ENCODE results near the gene CXCL9.
A peak's percentile ranks its signal among the peaks of the same experiment; 100 is the strongest.
"Not testable (repeated sequence)": the region's sequence is repeated elsewhere in the genome, so short reads cannot be mapped to it uniquely, and the experiment has no call there.

CXCL9 gene

DNA sequence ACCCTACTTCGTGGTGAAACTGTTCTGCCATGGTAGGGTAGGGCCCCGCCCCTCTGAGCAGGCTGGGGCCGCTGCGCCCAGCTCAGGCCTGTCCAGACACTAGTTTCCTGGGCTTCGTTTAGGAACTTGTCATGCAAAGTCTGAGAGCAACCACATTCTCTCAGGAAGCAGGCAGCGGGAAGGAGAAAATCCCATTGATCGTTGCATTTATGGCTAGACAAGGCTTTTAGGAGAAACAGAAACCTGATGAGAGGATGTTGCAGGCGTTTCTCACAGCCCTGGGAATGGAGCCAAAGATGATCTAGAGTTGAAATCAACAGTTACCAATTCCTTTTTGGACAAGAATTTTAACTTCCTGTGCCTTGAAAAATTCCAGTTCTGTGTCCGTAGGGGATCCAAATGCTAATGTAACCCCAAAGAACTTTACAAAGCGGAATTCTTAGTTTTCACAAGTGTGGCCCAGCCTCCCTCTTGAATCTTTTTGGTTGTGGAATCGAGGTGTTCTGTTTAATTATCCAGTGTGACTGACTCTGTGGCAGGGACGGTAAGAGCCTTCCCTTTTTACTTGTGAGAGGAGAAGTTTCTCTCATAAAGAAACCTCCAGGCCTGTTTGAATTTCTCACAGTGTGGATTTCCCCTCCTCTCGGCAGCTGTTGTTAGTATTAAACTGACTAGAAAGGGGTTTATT is 4.5 kb upstream of the CXCL9 start:
- no peak for DNase-seq

DNA sequence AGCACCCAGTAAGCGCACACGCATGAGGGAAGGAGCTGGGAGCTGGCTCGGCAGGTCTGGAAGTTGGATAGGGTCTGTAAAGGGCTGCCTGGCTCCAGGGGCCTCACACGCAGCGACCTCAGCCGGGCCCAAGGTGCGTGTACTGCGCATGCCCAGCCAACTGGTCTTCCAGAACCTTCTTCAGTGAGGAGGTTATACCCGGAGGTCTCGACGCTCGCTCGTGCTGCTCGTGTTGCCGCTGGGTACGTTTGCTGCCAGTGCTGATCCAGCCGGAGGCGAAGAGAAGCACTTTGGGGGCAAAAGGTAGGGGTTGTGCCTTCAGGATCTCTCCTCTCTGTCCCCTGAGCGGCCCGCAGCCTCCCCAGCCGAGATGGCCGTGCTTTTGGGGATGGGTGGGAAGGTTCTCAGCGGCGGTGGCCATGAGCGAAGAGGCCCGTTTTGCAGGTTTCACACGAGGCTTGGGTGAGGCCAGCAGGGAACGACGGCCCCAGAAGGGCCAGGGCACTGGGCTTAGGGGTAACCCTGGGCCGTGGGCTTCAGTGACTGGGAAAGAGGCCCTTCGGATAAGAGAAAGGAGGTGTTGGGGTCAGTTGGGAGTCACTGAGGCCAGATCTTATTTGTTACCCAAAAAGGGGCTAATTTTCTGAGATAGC is 3.8 kb upstream of the CXCL9 start:
- no peak for DNase-seq

DNA sequence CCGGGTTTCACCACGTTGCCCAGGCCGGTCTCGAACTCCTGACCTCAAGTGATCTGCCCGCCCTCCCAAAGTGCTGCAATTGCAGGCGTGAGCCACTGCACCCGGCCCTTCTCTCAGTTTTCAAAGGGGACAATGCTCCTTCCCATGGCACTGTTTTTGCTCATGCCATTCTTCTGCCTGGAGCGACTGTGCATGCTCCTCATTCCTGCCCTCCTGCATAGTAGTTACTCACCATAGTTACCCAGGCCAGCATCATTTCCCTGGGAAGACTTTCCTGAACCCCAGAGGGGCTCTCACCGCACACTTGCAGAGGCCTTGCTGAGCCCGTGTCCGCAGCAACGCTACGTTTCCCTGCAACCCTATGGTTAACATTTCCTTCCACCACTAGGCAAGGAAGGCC is 3.3 kb upstream of the CXCL9 start:
- DNase-seq, result no peak

DNA sequence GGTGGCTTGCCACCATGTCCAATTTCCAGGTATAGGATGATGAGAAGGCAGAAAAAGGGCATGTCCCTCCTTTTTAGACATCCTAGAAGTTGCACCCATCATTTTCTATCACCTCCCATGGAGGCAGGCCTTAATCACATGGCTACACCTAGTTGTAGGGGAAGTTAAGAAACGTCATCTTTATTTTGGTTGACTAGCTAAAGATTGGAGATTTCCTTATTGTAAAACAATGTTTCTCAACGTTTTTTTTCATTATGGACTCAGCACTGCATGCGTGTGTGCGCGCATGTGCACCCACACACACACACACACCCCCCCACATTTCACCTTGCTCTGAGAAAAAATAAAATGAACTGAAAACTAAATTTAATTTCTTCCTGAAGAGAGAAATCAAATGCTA is 2.0 kb upstream of the CXCL9 start:
- no peak for DNase-seq

DNA sequence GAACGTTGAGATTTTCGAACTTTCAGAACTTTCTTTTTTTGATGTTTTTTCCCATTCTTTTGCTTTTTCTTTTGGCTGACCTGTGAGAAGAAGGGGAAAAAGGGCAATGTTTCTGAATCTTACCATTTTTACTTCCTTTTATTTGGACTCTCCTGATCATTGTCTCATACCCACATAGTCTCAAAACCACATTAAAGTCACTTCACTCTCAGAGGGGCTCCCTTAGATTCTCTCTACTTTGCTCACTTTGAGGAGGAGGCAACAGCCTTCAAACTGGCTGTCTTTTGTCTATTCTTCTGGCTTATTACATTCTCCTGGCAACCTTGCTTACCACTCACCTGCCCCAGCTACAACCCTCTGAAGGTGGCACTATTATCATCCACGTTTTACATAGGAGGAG is 3.7 kb downstream of the CXCL9 start:
- DNase-seq, result no peak

DNA sequence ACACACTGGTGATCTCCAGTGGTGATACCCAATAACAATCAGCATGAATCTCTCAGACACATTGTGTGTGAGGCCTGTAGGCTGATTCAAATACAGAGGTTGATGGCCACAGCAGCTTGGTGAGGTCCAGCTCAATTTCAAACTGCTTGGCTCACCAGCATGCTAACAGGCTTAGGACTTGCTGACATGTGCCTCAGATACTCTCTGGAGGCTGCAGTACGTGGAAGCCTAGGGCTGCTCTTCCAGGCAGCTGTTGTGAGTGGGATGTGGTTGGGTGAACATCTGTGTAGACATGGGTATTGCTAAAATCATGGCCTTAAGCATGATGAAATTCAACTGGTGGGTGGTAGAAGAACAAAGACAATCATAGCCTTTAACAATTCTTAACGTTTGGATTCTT is 4.3 kb downstream of the CXCL9 start:
- DNase-seq, result no peak

DNA sequence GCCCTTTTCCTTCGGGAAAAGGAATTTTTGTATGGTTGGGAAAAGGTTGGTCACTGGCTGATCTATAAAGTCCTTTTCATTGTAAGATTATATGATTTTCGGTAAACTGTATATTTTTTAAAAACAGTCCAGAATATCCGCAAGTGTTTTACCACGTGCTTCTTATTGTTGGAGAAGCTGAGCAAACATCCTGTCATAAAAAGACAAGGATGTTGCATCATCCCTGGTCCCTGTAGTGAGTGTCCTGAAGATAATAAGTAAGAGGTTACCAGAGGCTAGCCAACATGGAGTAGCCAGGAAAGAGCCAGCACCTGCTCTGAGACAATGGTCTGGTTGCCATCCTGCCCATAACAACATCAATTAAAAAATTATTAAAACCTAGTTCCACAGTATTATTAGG is 5.1 kb downstream of the CXCL9 start:
- DNase-seq, result no peak

DNA sequence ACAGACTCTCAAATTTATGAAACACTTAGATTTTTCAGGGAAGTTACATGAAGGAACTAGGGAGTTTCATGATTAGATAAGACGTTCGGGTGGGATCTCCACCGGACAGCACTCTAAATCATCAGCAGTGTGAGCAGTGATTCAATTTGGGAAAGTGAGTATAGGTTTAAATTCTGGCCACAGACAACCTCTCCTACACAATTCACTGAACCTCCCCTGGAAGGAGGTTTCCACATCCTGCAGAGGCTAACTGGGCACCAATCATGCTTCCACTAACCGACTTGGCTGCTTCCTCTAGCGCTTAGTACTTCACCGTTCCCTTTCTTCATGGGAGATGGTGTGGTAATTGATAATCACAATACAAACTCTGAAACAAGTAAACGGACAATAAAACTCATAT is 5.6 kb downstream of the CXCL9 start:
- no peak for DNase-seq

DNA sequence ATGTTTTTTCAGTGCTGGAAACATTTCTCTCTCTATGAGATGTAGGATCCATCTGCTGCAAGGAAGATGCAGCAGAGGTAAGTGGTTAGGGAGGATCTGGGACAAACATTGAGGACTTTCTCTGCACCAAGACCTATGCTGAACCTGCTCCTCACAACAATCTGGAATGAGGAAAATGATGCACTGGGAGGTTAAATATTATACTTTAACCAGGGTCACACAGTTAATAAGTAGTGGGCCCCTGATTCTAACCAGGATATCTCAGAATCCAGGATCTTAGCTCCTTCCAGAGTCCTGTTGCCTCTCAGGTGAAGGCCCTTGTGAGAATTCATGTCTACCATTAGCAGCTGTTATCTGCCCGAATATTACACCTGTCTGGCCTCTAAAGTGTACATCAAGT is 7.0 kb downstream of the CXCL9 start:
- no peak for DNase-seq

DNA sequence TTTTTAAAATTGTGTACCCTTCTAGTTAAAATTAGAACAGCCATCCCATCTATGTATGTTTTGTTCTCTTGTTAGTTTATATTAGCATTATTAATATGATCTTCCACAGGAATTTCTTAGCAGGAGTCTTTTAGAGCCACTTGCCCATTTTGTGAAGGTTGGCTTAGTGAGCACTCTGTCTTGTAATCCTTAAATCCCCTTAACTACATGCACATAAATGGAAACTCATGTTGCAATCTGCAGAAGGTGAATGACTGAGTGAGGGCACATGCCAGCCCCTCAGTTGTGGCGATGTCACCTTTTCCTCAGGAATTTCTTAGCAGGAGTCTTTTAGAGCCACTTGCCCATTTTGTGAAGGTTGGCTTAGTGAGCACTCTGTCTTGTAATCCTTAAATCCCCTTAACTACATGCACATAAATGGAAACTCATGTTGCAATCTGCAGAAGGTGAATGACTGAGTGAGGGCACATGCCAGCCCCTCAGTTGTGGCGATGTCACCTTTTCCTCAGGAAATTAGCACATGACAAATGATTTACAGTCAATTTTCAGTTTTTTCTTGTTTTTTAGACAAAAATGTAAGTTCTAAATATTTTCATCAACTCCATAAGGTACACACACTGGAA is 8.7 kb downstream of the CXCL9 start:
- not testable (repeated sequence) for DNase-seq

DNA sequence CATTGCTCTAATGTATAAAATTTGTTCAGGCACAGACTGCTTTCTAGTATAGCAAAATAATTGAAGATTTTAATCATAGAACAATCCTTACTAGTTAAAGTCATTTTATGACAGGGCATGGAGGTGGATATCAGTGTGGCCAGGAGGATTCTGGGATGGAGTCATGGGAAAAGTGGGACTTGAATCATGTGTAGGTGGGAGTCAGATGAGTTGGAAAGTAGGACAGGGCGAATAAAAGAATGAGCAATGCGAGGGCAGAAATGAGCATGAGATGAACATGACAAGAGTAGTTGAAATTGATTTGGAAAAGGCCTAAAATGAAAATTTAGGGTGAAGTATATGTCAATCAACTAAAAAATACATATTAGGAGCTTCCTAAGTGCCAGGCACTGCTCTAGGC is 9.4 kb downstream of the CXCL9 start:
- no peak for DNase-seq

DNA sequence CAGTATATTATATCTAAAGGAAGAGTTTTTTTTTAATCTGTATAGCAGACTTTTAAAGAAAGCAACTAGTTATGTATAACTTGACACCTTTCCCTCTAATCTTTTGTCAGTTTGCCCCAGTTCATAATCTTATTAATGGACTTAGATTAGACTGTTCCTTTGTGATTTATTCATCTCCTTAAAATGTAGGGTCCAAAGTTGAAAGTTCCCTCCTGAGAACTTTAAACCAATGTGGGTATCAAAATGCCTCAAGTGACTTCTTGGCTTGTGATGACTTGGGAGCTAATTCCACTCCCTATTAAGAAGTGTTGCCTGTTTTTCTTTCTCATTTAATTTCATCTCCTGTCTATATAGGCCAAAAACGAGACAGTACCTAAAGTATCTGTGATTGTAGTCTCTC is 10.2 kb downstream of the CXCL9 start:
- no peak for DNase-seq

DNA sequence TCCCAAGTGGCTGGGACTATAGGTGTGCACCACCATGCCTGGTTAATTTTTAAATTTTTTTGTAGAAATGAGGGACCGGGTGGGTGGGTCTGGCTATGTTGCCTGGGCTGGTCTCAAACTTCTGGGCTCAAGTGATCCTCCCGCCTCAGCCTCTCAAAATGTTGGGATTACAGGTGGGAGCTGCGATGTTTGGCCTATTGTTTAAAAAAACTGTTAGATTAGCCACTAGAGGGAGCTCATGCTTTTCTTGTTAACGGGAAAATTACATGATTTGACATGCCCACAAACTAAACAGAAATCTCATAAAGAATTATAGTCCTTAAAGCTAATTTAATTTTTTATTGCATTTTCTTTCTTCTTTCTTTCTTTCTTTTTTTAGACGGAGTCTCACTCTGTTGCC is 11.6 kb downstream of the CXCL9 start:
- peak; percentile 2 for DNase-seq

DNA sequence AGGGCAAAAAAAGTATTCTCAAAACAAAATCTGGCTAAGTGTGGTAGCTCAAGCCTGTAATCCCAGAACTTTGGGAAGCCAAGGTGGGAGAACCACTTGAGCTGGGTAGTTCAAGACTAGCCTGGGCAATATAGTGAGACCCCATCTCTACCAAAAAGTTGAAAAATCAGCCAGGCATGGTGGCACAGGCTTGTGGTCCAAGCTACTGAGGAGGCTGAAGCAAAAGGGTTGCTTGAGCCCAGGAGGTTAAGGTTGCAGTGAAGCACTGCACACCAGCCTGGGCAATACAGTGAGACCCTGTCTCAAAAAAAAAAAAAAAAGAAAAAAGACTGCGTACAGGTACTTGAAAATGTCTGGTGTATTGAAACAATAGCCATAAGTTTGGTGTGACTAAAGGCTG is 14.8 kb downstream of the CXCL9 start:
- DNase-seq, result no peak

DNA sequence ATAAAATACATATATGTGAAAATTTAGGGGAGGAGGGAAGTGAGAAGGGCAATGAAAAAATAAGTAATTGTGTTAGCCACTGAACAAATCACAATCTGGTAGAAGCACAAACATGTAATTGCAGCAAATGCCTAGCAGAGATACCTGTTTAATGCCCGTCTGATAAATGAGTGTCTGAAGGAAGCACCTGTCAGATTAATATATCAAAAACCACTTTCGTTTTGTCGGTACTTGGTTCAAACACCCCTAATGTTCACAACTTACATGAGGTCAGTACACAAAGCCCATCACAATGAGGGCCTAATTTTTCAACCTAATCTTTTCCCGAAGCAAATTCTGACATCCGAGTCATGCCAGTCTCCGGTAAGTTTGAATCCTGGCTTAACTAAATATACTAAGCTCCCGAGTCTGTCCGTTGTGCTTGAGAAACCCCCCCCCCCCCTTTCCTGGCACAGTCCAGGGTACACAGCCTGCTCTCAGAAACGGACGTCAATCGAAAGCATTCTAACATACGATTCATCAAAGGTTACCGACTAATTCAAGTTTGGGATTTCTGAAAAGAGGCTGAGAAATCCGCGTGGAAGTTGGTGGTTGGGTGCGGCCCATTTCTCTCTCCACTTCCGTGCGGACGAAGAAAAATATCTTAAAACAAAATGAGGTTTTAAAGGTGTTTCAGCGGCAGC is 17.3 kb downstream of the CXCL9 start:
- no peak for DNase-seq

DNA sequence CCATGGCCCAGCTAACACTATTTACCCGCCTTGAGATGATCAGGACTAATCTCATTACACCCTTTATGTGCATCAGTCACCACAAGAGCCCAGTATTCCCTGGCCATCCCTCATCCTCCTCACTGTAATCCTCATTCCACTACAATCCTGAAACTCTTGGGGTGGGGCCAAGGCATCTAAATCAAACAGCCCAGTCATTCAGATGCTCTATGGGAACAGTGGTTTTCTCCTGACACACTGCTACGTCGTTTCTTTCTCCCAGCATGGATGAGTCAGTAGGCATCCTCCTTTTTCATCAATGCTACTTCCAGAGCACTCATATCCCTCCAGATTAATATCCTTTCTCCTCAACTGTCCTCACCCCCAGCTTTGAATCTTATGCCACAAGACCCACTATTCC is 22.2 kb downstream of the CXCL9 start:
- DNase-seq, result no peak

DNA sequence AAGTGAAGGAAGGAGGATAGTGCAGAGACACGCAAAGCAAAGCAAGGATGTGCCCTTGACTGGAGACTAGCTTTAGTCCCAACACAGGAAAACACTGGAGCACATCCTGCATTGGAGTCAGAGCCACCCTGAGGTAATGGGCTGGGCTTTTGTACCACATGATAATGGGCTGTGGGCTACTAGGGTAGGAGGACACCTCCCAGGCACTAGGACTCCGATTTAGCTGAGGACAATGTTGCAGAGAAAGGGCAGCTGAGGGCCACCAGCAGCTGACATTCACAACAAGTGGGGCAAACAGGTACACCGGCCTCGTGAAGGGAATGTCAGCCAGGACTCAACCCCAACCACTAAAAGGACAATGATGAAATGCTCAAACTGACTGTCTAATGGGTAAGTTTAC is 26.7 kb downstream of the CXCL9 start:
- DNase-seq, result no peak

DNA sequence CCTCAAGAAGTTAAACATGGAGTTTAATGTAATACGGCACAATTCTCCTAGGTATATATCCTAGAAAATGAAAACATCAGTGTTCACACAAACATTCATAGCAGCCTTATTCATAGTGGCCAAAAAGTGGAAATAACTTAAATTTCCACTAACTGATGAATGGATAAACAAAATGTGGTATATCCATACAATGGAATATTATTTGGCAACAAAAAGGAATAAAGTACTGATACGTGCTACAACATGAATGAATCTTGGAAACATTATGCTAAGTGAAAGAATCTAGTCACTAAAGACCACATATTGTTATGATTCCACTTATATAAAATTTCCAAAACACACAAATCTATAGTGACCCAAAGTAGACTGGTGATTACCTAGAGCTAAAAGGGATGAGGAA is 31.1 kb downstream of the CXCL9 start:
- DNase-seq, result no peak

DNA sequence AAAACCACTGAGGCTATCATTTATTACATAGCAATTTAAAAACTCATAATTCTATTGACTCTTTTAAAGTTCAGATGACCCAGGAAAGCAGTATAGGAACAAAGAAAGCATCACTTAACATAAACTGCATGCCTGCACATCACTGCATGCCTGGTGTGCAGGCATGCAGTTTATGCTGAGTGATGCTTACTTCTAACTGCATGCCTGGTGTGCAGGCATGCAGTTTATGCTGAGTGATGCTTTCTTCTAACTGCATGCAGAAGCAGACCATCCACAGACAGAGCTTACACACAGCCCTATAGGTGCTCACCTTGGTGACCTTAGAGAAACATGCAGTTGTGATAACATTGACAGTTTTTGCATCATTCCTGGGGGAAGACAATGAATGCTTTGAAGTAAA is 33.5 kb downstream of the CXCL9 start:
- DNase-seq, result no peak

DNA sequence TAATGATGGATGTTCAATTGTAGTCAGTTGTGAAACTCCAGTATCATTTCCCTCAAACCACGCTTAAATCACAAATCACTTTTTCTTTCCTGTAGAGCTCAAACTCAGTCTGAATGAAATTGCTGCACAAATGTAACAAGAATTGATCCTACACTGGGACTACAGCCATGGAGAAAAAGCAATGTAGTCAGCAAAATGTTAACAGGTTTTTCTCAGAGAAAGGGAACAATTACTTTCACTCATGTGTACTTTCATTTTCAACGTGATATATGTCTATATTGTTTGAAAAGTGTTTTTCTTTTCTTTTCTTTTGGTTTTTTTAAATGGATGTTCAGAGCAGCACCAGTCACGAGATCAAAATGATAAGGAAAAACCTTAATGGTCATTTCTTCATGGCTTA is 39.2 kb downstream of the CXCL9 start:
- DNase-seq, result no peak

DNA sequence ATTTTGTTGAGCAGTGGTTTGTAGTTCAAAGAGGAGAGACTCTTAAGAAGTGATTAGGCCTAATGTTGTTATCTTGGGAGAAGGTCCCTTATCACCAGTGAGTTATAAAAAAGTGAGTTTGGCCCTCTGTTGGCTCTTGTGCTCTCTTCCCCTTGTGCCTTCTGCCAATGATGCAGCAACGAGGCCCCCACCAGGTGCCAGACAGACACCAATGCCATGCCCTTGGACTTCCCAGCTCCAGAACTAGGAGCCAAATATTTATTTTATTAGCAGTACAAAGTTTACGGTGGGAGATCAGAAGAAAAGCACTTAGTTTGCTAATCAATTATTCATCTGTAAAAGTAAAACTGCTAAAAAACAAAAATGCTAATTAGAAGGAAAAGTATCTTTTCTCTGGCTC is 43.8 kb downstream of the CXCL9 start:
- no peak for DNase-seq

DNA sequence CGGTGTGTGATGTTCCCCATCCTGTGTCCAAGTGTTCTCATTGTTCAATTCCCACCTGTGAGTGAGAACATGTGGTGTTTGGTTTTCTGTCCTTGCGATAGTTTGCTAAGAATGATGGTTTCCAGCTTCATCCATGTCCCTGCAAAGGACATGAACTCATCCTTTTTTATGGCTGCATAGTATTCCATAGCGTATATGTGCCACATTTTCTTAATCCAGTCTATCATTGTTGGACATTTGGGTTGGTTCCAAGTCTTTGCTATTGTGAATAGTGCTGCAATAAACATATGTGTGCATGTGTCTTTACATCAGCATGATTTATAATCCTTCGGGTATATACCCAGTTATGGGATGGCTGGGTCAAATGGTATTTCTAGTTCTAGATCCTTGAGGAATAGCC is 45.2 kb downstream of the CXCL9 start:
- DNase-seq, result not testable (repeated sequence)

DNA sequence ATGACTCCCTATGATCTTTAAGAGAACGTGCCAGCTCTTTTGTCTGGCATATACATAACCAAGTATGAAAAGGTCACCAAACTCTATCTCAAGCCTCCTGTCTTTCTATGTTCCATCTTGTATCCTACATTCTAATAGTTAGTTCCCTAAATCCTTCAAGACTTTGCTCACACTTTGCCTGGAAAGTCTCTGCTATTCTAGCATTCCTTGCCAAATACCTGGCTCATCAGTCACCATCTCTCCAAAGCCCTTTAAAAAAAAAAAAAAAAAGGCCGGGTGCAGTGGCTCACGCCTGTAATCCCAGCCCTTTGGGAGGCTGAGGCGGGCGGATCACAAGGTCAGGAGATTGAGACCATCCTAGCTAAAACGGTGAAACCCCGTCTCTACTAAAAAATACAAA is 48.8 kb downstream of the CXCL9 start:
- not testable (repeated sequence) for DNase-seq

DNA sequence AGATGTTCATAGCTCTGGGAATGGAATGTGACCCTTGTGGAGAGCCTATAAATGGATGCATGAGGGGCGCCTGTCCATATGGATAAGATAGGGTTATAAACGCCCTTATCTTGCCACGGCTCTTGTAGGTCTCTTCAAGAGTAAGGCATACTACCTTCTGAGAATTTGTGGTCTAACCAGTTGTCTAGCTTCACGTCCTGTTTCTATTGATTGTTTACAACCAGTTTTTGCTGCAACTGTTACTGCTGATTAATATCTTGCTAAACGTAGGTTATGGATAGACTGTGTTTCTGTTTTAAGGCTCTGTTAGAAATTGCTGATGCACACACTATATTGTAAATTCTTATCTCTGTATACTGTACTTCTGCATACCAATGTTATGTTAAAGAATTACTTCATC is 52.5 kb downstream of the CXCL9 start:
- DNase-seq, result not testable (repeated sequence)

Data from NCI-H1436 treated with DMSO at 0.1 percent for 48 hours (cell line).